HG02870 (cell line): Measurements from ENCODE around the gene RBMS3.

Experiments
- ATAC-seq: cut with Tn5 transposase; IDR thresholded peaks from one replicate; pipeline ENCODE4 v1.9.1; 2021; ENCODE audit warnings: mild to moderate bottlenecking, moderate library complexity; ENCODE audit not compliant: unreplicated experiment

RBMS3 gene

DNA sequence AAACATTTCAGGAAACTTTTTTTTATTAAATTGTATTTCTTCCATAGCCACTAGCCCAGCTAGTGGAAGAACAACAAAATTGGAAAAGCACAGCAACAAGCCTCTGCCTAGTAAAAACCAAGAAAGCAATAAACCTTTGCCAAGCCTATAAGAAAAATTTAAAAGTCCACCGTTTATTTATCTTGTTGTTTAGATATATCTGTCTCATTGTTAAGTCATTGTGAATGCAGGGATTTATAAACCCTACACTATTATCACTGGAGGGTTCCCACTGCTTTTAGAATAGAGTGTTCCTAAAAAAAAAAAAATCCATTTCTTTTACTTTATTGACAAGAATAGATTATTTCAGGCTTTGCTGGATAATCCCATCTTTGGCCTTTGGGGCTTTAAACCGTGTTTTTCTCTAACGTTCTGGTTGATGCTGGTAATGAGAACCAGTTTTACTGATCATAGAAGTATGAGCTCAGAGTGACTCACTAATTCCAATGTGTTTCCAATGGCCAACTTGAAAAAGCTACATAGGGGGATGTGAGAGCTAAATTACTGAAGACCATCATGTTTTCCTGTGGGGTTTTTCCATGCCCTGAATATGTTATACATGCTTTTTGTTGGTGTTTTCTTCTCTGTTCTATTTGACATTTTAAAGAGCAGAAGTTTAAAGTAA, 634.1 kb downstream of the RBMS3 start:
- ATAC-seq, result no peak

- ATAC-seq, result no peak
Measured at GRCh38 chr3:29919571-29919970, 638.7 kb downstream of the RBMS3 start.

GRCh38 chr3:29922992-29923746, 642.3 kb downstream of the RBMS3 start:
- no peak for ATAC-seq

DNA sequence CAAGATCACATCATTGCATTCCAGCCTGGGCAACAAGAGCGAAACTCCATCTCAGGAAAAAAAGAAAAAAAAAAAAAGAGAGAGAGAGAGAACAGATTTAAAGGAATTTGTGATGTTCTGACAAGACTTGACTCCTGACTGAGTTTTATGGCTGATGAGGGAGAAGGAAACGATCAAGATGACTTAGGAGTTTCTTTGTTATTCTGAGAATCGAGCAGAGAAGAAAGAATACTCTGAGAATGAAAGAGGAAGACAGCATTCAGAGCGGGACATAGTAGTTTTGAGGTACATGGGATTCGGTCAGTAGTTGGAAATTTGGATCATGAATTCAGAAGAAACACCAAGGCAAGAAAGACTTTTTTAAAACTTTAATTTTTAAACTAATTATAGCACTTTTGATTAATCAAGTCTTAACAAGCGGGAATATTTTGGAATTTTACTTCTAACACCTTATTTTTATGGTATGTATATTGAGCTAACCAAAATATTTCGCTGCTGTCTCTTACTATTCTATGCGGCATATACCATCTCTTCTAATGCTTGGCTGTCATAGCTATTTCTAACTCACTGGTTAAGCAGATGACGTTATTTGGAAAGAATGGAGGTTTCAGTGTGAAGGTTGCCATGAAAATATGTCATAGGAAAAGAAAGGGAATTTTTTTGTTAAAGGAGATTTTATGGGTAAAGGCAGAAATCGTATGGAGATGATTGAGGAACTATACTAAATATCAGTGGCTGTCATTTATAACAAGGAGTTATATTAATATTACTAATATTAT, 644.1 kb downstream of the RBMS3 start:
- ATAC-seq, result no peak

- no peak for ATAC-seq
Measured at GRCh38 chr3:29926378-29926777, 645.5 kb downstream of the RBMS3 start.

GRCh38 chr3:29932696-29933325, 651.9 kb downstream of the RBMS3 start:
- ATAC-seq, result no peak

GRCh38 chr3:29933802-29934490, 653.1 kb downstream of the RBMS3 start:
- ATAC-seq, result no peak

- no peak for ATAC-seq
Measured at GRCh38 chr3:29934751-29935150, 653.9 kb downstream of the RBMS3 start.

DNA sequence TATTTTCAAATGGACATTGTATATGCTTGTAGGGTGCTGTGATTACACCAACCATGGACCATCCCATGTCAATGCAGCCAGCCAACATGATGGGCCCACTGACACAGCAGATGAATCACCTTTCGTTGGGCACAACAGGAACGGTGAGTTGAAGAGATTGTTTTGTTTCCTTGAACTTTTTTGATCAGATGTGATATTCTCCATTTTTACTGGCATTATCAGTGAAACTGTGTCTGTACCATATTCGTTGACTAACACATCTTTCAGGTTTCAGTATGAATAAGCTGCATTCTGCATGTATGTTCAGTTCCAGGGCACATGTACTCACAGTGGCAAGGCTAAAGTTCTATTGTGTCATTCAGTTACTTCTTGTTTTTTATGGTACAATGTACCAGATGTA, 655.2 kb downstream of the RBMS3 start:
- ATAC-seq, result peak; percentile 74

DNA sequence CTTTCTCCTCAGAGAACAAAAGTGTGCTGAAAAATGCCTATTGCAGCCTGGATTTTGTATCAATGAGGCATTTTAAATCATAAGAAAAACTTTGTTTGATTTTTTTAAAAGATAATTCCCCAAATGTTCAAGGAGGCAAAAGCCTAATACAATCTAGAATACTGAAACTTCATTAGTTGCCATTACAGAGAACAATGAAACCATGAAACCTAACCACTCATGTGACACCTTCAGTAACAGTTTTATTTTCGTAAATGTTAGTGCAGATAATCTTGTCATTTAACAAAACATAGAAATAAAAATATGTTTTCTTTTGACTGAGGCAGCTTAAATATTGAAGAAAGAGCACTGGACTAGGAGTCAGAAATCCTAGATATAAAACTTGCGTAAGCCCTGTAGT, 655.9 kb downstream of the RBMS3 start:
- ATAC-seq, result no peak

DNA sequence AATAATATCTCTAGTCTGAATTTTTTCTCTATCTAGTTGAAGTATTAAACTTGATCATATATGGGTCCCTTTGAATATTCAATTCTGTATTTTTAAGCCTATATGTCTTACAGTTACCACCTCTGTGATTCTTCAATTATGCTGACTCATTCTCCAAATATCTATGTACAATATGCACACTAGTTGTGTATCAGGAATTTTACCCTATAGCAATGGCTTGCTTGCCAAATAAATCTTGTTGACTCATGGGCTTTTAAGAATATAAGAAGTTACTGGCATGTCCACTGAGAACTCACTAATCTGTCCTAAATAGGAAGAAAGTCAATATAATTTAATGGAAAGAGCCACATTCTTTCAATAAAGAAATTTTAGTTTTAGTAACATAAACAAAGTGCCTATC, 656.3 kb downstream of the RBMS3 start:
- ATAC-seq, result no peak

- ATAC-seq, result no peak
Measured at GRCh38 chr3:29940759-29941323, 660.0 kb downstream of the RBMS3 start.

- no peak for ATAC-seq
Measured at GRCh38 chr3:29942297-29942696, 661.4 kb downstream of the RBMS3 start.

DNA sequence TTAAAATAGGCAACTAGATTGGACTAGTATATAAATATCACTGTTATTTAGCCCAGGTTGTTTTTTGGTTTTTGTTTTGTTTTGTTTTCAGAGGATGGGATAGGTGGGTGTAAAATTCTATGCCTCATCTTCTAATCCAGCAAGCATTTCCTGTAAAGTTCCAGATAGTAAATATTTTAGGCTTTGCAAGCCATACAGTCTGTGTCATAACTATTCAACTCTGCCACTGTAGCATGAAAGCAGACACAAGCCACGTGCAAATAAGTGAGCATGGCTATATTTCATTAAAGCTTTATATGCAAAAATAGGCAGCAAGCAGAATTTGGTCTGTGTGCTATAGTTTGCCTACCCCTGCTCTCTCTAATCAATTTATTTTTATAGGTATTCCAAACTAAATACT, 668.3 kb downstream of the RBMS3 start:
- no peak for ATAC-seq

DNA sequence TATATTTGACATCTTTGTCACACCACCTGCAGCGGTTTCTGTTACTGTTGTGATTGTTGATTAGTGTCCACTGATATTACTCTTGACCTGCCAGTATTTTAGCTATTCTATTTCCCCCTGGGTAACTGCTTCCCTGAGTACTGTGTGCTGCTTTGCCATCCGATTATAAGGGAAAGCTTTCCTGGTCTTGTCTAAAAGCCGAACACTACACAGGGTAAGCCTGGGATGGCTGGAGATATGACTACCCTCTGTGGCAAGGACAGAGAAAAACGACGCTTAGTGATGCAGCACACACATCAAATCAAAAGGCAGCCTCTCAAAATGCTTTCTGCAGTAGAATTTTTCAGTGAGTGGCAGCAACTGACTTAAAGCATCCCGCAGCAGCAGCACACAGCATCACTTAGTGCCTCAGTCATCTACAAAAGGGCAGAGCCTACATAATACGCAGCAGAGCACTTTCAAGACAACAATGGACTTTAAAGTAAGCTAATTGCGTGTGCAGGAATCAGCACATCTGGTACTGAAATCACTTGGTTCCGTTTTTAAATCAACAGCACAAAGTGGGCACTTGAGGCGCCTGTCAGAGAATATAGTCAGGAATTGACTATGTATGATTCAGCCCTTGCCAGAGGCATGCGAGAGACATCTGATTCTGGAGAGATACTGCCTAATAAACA, 669.2 kb downstream of the RBMS3 start:
- no peak for ATAC-seq

- ATAC-seq, result no peak
Measured at GRCh38 chr3:29952431-29952830, 671.6 kb downstream of the RBMS3 start.

- ATAC-seq, result no peak
Measured at GRCh38 chr3:29955413-29955812, 674.5 kb downstream of the RBMS3 start.

GRCh38 chr3:29958816-29959215, 677.9 kb downstream of the RBMS3 start:
- no peak for ATAC-seq

DNA sequence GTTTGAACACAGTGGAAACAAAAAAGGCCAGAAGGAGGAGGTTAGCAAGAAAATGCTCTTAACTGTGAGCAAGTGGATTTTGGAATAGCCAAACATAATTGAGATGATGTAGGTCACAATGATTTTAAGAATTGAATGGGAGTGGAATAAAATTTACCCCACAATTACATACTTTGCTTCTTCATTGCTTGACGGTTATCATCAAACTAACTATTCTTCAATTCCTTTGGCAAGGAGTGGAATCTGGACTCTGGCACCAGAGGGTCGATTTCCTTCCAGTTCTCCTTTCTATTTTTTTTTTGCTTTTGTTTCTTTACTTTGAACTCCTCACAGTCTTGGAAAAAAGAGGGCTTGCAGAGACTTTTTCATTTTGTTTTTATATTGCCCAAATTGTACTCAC, 691.0 kb downstream of the RBMS3 start:
- ATAC-seq, result no peak
